Upper lobe of left lung (tissue), 4 donors: ENCODE results near the gene CPVL.

Source experiments
- POLR2A ChIP-seq, 4 donors: fragments of 450-650 bp; IDR thresholded peaks; one replicate each; pipeline ENCODE4 v1.5.1; 2016 to 2017; ENCODE audit warnings: antibody characterized with exemption in 4 of 4, mild to moderate bottlenecking in 2 of 4
- POLR2AphosphoS5 ChIP-seq, 2 donors: sonication (generic); formaldehyde crosslinking; IDR thresholded peaks; one replicate each; pipeline ENCODE4 v1.5.1; 2017; ENCODE audit warnings: antibody characterized with exemption in 2 of 2
- TF ChIP-seq, protein P1 (sequence below), 6 experiments: fragments of 450-650 bp in 4 of 6; fragments of 200-600 bp in 2 of 6; sonication (generic) in 2 of 6; IDR thresholded peaks; one replicate each; pipeline ENCODE4 v1.5.1; 2016 to 2019; ENCODE audit warnings: antibody characterized with exemption in 6 of 6

- TF ChIP-seq POLR2A (IDR thresholded peaks at IDR 0.05) (no peak), POLR2AphosphoS5 (IDR thresholded peaks at IDR 0.05) (no peak)
- TF ChIP-seq, protein P1, sequence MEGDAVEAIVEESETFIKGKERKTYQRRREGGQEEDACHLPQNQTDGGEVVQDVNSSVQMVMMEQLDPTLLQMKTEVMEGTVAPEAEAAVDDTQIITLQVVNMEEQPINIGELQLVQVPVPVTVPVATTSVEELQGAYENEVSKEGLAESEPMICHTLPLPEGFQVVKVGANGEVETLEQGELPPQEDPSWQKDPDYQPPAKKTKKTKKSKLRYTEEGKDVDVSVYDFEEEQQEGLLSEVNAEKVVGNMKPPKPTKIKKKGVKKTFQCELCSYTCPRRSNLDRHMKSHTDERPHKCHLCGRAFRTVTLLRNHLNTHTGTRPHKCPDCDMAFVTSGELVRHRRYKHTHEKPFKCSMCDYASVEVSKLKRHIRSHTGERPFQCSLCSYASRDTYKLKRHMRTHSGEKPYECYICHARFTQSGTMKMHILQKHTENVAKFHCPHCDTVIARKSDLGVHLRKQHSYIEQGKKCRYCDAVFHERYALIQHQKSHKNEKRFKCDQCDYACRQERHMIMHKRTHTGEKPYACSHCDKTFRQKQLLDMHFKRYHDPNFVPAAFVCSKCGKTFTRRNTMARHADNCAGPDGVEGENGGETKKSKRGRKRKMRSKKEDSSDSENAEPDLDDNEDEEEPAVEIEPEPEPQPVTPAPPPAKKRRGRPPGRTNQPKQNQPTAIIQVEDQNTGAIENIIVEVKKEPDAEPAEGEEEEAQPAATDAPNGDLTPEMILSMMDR (IDR thresholded peaks at IDR 0.05) = no peak
These were observed 99.4 kb downstream of the CPVL start for GRCh38 chr7:29046978-29047377.
